Measurements from ENCODE around the gene SCN2A.
"Not testable (repeated sequence)": the region's sequence is repeated elsewhere in the genome, so short reads cannot be mapped to it uniquely, and the experiment has no call there.

SCN2A gene

DNA sequence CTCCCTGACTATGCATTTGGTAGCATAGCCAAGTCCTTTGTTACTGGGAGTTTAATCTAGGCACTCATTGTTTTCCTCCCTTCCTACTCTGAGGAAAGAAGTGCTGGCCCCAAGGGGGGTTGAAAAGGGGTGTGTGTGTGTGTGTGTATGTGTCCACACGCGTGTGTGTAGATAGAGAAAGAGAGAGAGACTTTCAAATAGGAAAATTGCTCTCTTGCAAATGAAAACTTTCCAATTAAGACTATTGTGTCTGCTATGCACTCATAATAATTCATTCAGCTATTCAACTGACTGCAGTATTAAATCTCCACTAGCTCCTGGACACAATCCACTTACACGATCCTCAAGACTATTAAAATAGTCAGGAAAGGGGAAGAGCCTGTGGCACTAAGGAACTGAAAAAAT is 137.4 kb downstream of the SCN2A start:
- Histone ChIP-seq H3K36me3 (ENCODE audit: control insufficient read depth, insufficient read depth, low read length) (no peaks in the 10 kb centered on the region), H3K27ac (ENCODE audit: low read depth, low read length) (no peak overlapping the region), H3K27me3 (ENCODE audit: control insufficient read depth, insufficient read depth, low read length) (no peaks in the 10 kb centered on the region), H3K9me3 (ENCODE audit: control insufficient read depth, insufficient read depth, low read depth, low read length) (no peaks in the 10 kb centered on the region), H3K4me1 (ENCODE audit: control insufficient read depth, insufficient read depth, low read length) (peaks cover 12% of the 10 kb centered on the region), H3K4me3 (ENCODE audit: low read depth, low read length) (no peak overlapping the region), H3K9ac (ENCODE audit: low read length) (no peak overlapping the region)

DNA sequence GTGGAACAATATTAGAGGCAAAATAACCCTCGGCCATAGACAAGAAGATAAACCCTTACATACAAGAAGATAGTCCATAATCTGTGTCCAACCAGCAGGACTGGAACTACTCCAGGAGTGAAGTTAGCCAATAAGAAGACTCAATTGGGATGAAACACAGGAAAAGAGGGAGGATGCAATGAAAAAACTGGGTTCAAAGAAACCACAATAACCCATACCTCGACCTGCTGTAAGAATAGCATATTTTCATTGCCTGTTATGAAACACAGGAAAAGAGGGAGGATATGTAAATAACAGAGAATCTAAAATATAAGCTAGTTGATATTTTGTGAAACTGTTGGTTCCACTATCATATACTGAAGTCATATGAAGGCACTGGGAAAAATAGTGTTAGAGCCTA is 143.1 kb downstream of the SCN2A start:
- Histone ChIP-seq H3K9ac (ENCODE audit: low read length) (no peak overlapping the region), H3K27me3 (ENCODE audit: control insufficient read depth, insufficient read depth, low read length) (no peaks in the 10 kb centered on the region), H3K36me3 (ENCODE audit: control insufficient read depth, insufficient read depth, low read length) (no peaks in the 10 kb centered on the region), H3K27ac (ENCODE audit: low read depth, low read length) (no peak overlapping the region), H3K9me3 (ENCODE audit: control insufficient read depth, insufficient read depth, low read depth, low read length) (no peaks in the 10 kb centered on the region), H3K4me1 (ENCODE audit: control insufficient read depth, insufficient read depth, low read length) (no peaks in the 10 kb centered on the region), H3K4me3 (ENCODE audit: low read depth, low read length) (no peak overlapping the region)

DNA sequence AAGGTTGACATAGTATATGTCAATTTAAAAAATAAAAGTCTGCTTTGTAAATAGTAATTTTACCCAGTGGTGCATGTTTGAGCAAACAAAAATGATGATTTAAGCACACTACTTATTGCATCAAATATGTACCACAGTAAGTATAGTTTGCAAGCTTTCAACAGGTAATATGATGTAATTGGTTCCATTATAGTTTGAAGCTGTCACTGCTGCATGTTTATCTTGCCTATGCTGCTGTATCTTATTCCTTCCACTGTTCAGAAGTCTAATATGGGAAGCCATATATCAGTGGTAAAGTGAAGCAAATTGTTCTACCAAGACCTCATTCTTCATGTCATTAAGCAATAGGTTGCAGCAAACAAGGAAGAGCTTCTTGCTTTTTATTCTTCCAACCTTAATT is 151.7 kb downstream of the SCN2A start:
- H3K27ac ChIP-seq (ENCODE audit: low read depth, low read length) = no peak overlapping the region
- H3K4me1 ChIP-seq (ENCODE audit: control insufficient read depth, insufficient read depth, low read length) = no peaks in the 10 kb centered on the region
- no peak overlapping the region for H3K9ac ChIP-seq (ENCODE audit: low read length)
- H3K9me3 ChIP-seq (ENCODE audit: control insufficient read depth, insufficient read depth, low read depth, low read length) = no peaks in the 10 kb centered on the region
- no peak overlapping the region for H3K4me3 ChIP-seq (ENCODE audit: low read depth, low read length)
- no peaks in the 10 kb centered on the region for H3K36me3 ChIP-seq (ENCODE audit: control insufficient read depth, insufficient read depth, low read length)
- H3K27me3 ChIP-seq (ENCODE audit: control insufficient read depth, insufficient read depth, low read length) = no peaks in the 10 kb centered on the region

DNA sequence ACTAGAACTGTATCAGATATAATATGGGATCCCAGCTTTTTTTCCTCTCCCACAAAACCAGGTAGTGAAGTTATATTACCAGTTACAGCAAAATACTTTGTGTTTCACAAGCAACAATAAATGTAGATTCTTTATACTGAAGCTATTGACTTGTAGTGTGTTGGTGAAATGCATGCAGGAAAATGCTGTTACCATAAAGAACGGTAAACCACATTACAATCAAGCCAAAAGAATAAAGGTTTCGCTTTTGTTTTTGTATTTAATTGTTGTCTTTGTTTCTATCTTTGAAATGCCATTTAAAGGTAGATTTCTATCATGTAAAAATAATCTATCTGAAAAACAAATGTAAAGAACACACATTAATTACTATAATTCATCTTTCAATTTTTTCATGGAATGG is 152.6 kb downstream of the SCN2A start:
- Histone ChIP-seq H3K4me3 (ENCODE audit: low read depth, low read length) (no peak overlapping the region), H3K9ac (ENCODE audit: low read length) (no peak overlapping the region), H3K27ac (ENCODE audit: low read depth, low read length) (0 out of 2 replicates have a peak overlapping the region, but pooled peaks have one; percentile 47), H3K9me3 (ENCODE audit: control insufficient read depth, insufficient read depth, low read depth, low read length) (no peaks in the 10 kb centered on the region), H3K36me3 (ENCODE audit: control insufficient read depth, insufficient read depth, low read length) (no peaks in the 10 kb centered on the region), H3K27me3 (ENCODE audit: control insufficient read depth, insufficient read depth, low read length) (no peaks in the 10 kb centered on the region), H3K4me1 (ENCODE audit: control insufficient read depth, insufficient read depth, low read length) (no peaks in the 10 kb centered on the region)

DNA sequence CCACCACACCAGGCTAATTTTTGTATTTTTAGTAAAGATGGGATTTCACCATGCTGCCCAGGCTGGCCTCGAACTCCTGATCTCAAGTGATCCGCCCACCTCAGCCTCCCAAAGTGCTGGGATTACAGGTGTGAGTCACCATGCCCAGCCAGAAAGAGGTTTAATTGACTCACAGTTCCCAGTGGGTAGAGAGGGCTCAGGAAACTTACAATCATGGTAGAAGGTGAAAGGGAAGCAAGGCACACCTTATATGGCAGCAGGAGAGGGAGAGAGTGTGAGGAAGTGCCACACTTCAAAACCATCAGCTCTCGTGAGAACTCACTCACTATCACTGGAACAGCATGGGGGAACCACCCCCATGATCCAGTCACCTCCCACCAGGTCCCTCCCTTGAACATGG is 159.4 kb downstream of the SCN2A start:
- not testable (repeated sequence) for H3K9me3 ChIP-seq (ENCODE audit: control insufficient read depth, insufficient read depth, low read depth, low read length); H3K36me3 ChIP-seq (ENCODE audit: control insufficient read depth, insufficient read depth, low read length); H3K27ac ChIP-seq (ENCODE audit: low read depth, low read length); H3K9ac ChIP-seq (ENCODE audit: low read length); H3K4me1 ChIP-seq (ENCODE audit: control insufficient read depth, insufficient read depth, low read length); H3K4me3 ChIP-seq (ENCODE audit: low read depth, low read length); H3K27me3 ChIP-seq (ENCODE audit: control insufficient read depth, insufficient read depth, low read length)

DNA sequence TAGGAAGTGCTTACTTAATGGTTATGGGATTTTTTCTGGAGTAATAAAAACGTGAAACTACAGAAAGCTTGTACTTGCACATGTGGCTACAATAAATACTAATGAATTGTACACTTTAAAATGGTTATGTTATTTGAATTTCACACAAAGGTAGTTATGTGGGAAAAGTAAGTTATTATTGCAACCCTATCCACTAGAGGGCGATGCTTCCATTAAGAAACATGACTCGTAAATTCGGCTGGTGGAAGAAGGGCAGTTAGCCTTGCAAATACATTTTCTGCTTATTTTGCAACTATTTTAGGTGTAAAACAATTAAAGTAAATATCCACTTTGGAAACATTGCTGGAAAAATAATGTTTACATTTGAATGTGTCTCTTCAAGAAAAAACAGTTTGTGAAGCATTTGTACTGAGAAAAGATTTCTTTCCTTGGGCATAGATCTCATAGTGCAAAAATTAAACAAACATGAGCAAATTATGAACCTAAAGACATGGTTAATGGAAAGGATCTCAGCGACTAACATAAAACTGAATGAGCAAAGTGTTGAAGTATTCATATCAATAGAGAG is 162.2 kb downstream of the SCN2A start:
- Histone ChIP-seq H3K9ac (ENCODE audit: low read length) (no peak overlapping the region), H3K4me3 (ENCODE audit: low read depth, low read length) (no peak overlapping the region)

DNA sequence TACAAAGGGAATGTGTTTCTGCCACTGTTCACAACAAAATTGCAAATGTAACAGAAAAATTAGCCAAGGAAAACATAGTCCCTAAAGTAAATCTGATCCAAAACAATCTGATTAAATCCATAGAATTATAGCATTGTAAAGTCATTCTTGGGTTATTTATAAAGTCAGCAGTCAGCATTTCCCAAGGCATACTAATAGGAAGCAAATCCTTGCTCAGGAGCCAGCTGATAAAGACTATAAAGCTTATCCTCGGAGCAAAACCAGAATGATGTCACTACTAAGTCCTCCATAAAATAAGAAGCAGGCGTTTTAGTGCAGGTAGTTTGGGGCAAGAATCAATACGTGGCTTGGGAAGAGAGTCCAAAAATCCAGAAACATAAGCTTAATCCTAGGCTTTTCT is 162.9 kb downstream of the SCN2A start:
- H3K36me3 ChIP-seq (ENCODE audit: control insufficient read depth, insufficient read depth, low read length) = no peaks in the 10 kb centered on the region
- H3K4me1 ChIP-seq (ENCODE audit: control insufficient read depth, insufficient read depth, low read length) = peaks cover 13% of the 10 kb centered on the region
- no peak overlapping the region for H3K9ac ChIP-seq (ENCODE audit: low read length)
- H3K27me3 ChIP-seq (ENCODE audit: control insufficient read depth, insufficient read depth, low read length) = no peaks in the 10 kb centered on the region
- H3K4me3 ChIP-seq (ENCODE audit: low read depth, low read length) = no peak overlapping the region
- no peak overlapping the region for H3K27ac ChIP-seq (ENCODE audit: low read depth, low read length)
- no peaks in the 10 kb centered on the region for H3K9me3 ChIP-seq (ENCODE audit: control insufficient read depth, insufficient read depth, low read depth, low read length)

More for the DNA sequence above, 162.2 kb downstream of the SCN2A start:
- Histone ChIP-seq H3K36me3 (ENCODE audit: control insufficient read depth, insufficient read depth, low read length) (no peaks in the 10 kb centered on the region), H3K27ac (ENCODE audit: low read depth, low read length) (no peak overlapping the region), H3K27me3 (ENCODE audit: control insufficient read depth, insufficient read depth, low read length) (no peaks in the 10 kb centered on the region), H3K9me3 (ENCODE audit: control insufficient read depth, insufficient read depth, low read depth, low read length) (no peaks in the 10 kb centered on the region), H3K4me1 (ENCODE audit: control insufficient read depth, insufficient read depth, low read length) (peaks cover 9% of the 10 kb centered on the region)

DNA sequence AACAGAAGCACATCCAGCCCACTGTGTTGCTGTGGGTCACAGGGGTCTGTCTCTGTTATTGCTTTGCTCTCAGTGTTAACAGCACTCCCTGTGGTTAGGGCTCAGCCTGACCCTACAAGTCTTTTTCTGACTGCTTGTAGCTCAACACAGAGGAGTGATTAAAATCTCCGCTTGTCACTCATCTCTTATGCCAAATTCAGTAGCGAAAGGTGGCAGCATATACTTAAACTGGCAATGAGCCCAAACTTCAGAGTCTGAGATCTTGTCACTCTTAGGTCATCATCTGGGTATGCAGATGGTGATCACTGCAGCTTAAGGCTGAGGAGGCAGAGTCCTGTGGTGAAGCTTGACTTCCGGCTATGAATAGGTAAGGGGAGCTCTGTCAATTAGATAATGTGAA is 167.0 kb downstream of the SCN2A start:
- Histone ChIP-seq H3K36me3 (ENCODE audit: control insufficient read depth, insufficient read depth, low read length) (no peaks in the 10 kb centered on the region), H3K4me1 (ENCODE audit: control insufficient read depth, insufficient read depth, low read length) (peaks cover 13% of the 10 kb centered on the region), H3K9me3 (ENCODE audit: control insufficient read depth, insufficient read depth, low read depth, low read length) (no peaks in the 10 kb centered on the region), H3K4me3 (ENCODE audit: low read depth, low read length) (no peak overlapping the region), H3K27ac (ENCODE audit: low read depth, low read length) (no peak overlapping the region), H3K9ac (ENCODE audit: low read length) (no peak overlapping the region), H3K27me3 (ENCODE audit: control insufficient read depth, insufficient read depth, low read length) (no peaks in the 10 kb centered on the region)

DNA sequence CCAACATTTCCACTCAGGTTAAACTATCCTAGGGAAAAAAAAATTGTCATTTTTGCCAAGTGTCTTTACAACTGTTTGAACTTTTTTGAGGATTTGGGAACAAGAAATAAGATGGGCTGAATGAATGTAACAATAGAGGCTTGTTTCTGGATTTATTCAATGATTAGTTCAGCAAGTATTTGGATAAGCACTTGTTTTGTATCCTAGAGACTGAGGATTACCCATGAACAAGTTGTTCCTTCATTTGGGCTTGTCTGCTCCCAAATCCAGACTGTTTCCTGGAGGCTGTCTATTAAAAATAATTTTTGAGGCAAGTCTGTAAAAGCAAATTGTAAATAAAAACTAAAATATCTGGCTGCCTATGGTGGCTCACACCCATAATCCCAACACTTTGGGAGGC is 168.3 kb downstream of the SCN2A start:
- H3K9ac ChIP-seq (ENCODE audit: low read length) = no peak overlapping the region
- peaks cover 13% of the 10 kb centered on the region for H3K4me1 ChIP-seq (ENCODE audit: control insufficient read depth, insufficient read depth, low read length)
- H3K9me3 ChIP-seq (ENCODE audit: control insufficient read depth, insufficient read depth, low read depth, low read length) = no peaks in the 10 kb centered on the region
- H3K36me3 ChIP-seq (ENCODE audit: control insufficient read depth, insufficient read depth, low read length) = no peaks in the 10 kb centered on the region
- H3K27me3 ChIP-seq (ENCODE audit: control insufficient read depth, insufficient read depth, low read length) = no peaks in the 10 kb centered on the region
- H3K4me3 ChIP-seq (ENCODE audit: low read depth, low read length) = no peak overlapping the region
- no peak overlapping the region for H3K27ac ChIP-seq (ENCODE audit: low read depth, low read length)

DNA sequence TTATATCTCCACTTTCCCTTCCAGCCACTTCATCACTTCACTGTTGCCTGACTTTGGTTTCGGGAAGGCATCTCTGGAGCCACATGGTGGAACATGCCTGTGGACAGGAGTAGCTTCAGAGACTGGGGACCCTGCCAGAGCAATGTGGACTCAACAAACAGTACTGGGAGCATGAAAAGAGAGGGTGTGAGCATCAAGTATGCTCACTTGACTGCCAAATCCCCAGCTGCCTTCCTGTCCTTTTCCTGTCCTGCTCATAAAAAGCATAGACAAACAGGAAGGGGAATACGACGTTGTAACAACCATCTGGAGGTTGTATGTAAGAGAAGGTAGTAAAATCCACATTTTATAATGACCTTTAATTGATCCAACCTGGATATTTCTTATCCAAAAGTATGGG is 169.0 kb downstream of the SCN2A start:
- peaks cover 13% of the 10 kb centered on the region for H3K4me1 ChIP-seq (ENCODE audit: control insufficient read depth, insufficient read depth, low read length)
- H3K9ac ChIP-seq (ENCODE audit: low read length) = no peak overlapping the region
- no peak overlapping the region for H3K27ac ChIP-seq (ENCODE audit: low read depth, low read length)
- H3K9me3 ChIP-seq (ENCODE audit: control insufficient read depth, insufficient read depth, low read depth, low read length) = no peaks in the 10 kb centered on the region
- H3K36me3 ChIP-seq (ENCODE audit: control insufficient read depth, insufficient read depth, low read length) = no peaks in the 10 kb centered on the region
- H3K27me3 ChIP-seq (ENCODE audit: control insufficient read depth, insufficient read depth, low read length) = no peaks in the 10 kb centered on the region
- no peak overlapping the region for H3K4me3 ChIP-seq (ENCODE audit: low read depth, low read length)

DNA sequence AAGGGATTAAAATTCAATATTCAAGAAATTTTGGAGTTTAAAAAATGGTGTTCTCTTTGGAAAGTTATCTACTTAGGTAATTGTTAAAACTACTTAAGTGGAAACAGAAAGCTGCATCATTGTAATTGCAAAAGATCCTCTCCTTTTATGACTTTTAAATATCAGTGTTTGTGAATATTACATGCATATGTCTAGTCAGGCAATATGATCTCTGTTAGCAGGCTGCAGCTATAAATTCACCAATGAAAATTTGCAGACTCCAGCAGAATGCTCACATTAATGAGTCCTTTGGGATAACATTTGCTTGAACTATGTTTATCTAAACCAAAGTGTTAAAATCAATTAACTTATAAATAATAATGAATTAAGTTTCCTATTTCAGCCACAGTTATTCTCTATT is 171.1 kb downstream of the SCN2A start:
- no peaks in the 10 kb centered on the region for H3K9me3 ChIP-seq (ENCODE audit: control insufficient read depth, insufficient read depth, low read depth, low read length)
- no peak overlapping the region for H3K4me3 ChIP-seq (ENCODE audit: low read depth, low read length)
- no peak overlapping the region for H3K27ac ChIP-seq (ENCODE audit: low read depth, low read length)
- H3K36me3 ChIP-seq (ENCODE audit: control insufficient read depth, insufficient read depth, low read length) = no peaks in the 10 kb centered on the region
- H3K27me3 ChIP-seq (ENCODE audit: control insufficient read depth, insufficient read depth, low read length) = no peaks in the 10 kb centered on the region
- peaks cover 11% of the 10 kb centered on the region for H3K4me1 ChIP-seq (ENCODE audit: control insufficient read depth, insufficient read depth, low read length)
- no peak overlapping the region for H3K9ac ChIP-seq (ENCODE audit: low read length)

DNA sequence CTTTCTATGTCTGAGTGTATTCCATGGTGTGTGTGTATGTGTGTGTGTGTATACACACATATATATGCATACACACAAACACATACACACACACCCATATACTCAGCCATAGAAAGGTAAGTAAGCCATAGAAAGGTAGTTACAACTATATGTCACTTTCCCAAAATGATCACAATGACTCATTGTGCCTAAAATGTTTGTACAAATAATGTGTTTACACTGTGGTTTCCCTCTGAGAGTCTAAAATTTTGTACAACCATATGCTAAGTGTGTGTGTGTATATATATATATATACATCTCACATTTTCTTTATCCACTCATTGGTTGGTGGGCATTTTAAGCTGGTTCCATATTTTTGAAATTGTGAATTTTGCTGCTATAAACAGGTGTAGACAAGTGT is 175.0 kb downstream of the SCN2A start:
- no peak overlapping the region for H3K4me3 ChIP-seq (ENCODE audit: low read depth, low read length)
- H3K4me1 ChIP-seq (ENCODE audit: control insufficient read depth, insufficient read depth, low read length) = peaks cover 3% of the 10 kb centered on the region; the same call in 1 of the 2 replicates
- H3K9me3 ChIP-seq (ENCODE audit: control insufficient read depth, insufficient read depth, low read depth, low read length) = no peaks in the 10 kb centered on the region
- H3K9ac ChIP-seq (ENCODE audit: low read length) = no peak overlapping the region
- no peaks in the 10 kb centered on the region for H3K27me3 ChIP-seq (ENCODE audit: control insufficient read depth, insufficient read depth, low read length)
- H3K27ac ChIP-seq (ENCODE audit: low read depth, low read length) = no peak overlapping the region
- H3K36me3 ChIP-seq (ENCODE audit: control insufficient read depth, insufficient read depth, low read length) = no peaks in the 10 kb centered on the region

All from HUES6 (cell line).